A673 (cell line): ENCODE results near the gene TFDP2.

Source experiments
- EZH2 ChIP-seq: fragments of 200-600 bp; sonication (generic); IDR thresholded peaks from 2 replicates; pipeline ENCODE4 v1.6.1; 2017; ENCODE audit warnings: borderline replicate concordance, low read depth, mild to moderate bottlenecking, mixed read lengths, antibody characterized with exemption, low read length; ENCODE audit not compliant: poor library complexity, severe bottlenecking
- TF ChIP-seq, protein P1 (sequence below): fragments of 300-800, 200-600 bp; sonication (generic); conservative IDR thresholded peaks from 2 replicates; pipeline ENCODE4 v1.5.1; 2017; ENCODE audit warnings: low read depth, mild to moderate bottlenecking, antibody characterized with exemption, low read length, moderate library complexity, mixed read lengths

DNA sequence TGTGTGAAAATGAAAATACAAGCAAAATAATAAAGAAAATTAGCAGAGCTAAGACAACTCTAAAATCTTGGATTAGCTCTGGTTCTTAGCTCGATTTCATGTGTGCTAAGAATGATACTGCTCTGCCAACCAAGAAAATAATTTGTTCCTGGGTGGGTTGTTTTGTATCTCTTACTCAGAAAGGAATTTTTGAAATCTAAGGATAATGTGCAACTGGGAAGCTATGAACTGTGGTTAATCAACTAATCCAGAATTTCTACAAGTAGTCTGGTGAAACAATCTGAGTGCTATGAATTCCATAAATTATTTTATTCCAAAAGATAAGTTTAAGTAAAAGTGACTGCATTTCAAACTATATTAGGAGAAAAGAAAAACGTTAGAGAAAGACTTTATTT, 92.0 kb downstream of the TFDP2 start:
- TF ChIP-seq, protein P1, sequence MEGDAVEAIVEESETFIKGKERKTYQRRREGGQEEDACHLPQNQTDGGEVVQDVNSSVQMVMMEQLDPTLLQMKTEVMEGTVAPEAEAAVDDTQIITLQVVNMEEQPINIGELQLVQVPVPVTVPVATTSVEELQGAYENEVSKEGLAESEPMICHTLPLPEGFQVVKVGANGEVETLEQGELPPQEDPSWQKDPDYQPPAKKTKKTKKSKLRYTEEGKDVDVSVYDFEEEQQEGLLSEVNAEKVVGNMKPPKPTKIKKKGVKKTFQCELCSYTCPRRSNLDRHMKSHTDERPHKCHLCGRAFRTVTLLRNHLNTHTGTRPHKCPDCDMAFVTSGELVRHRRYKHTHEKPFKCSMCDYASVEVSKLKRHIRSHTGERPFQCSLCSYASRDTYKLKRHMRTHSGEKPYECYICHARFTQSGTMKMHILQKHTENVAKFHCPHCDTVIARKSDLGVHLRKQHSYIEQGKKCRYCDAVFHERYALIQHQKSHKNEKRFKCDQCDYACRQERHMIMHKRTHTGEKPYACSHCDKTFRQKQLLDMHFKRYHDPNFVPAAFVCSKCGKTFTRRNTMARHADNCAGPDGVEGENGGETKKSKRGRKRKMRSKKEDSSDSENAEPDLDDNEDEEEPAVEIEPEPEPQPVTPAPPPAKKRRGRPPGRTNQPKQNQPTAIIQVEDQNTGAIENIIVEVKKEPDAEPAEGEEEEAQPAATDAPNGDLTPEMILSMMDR: no peak
- TF ChIP-seq EZH2: no peak
